Panc1 (cell line): Measurements from ENCODE around the gene ACER2. TPM values are rescaled to one million over a fixed set of nuclear protein-coding genes. Genes with fewer than 3 reads are reported as not detected.

Source experiments
- ATAC-seq: fragments of 200-7000 bp; cut with Tn5 transposase; 2 replicates; pipeline ENCODE4 v1.9.1; 2020; ENCODE audit warnings: mild to moderate bottlenecking, moderate library complexity
- BruUV-seq: library from RNA; stranded (reverse); fragments of 400-500 nt; replicated peaks from 2 replicates; lab custom pipeline; 2021; lab: Mats Ljungman, UMichigan
- CTCF ChIA-PET: fragments of 300-600 bp; sonication (Branson Sonifier 250); formaldehyde crosslinking; loops from one replicate; lab custom pipeline; 2022; ENCODE audit warnings: antibody characterized with exemption; lab: Charles Lee
- POLR2A ChIA-PET: fragments of 300-600 bp; sonication (Branson Sonifier 250); formaldehyde crosslinking; loops from one replicate; lab custom pipeline; 2022; ENCODE audit warnings: antibody characterized with exemption; lab: Charles Lee
- DNase-seq: peaks from one replicate; pipeline ENCODE4 v3.0.0-alpha.2; 2010; ENCODE audit warnings: low read depth, low spot score
- H3K27ac ChIP-seq: 2 replicates; pipeline ENCODE4 v1.5.1; 2011; ENCODE audit warnings: mild to moderate bottlenecking, low read length, inconsistent platforms
- H3K27me3 ChIP-seq: fragments of 200-500 bp; sonication (Bioruptor generic); 2 replicates; pipeline ENCODE4 v1.6.0; 2014; ENCODE audit warnings: low read length, inconsistent platforms; ENCODE audit not compliant: control insufficient read depth, insufficient read depth
- H3K36me3 ChIP-seq: fragments of 200-500 bp; sonication (Bioruptor generic); 2 replicates; pipeline ENCODE4 v1.5.1; 2014; ENCODE audit warnings: inconsistent platforms, mild to moderate bottlenecking, low read length, moderate library complexity; ENCODE audit not compliant: control insufficient read depth, insufficient read depth
- H3K4me1 ChIP-seq: 2 replicates; pipeline ENCODE4 v1.5.1; 2011; ENCODE audit warnings: inconsistent platforms, mild to moderate bottlenecking, low read length, moderate library complexity; ENCODE audit not compliant: control insufficient read depth, insufficient read depth
- H3K4me3 ChIP-seq, 2 experiments: 2 replicates each; pipeline ENCODE4 v1.5.1; 2011 to 2012; ENCODE audit warnings: low read depth in 2 of 2, low read length in 2 of 2, mild to moderate bottlenecking in 2 of 2, inconsistent platforms in 1 of 2, moderate library complexity in 1 of 2
- H3K9me3 ChIP-seq: fragments of 200-500 bp; sonication (Bioruptor generic); 2 replicates; pipeline ENCODE4 v1.5.1; 2014; ENCODE audit warnings: low read depth, mild to moderate bottlenecking, inconsistent platforms, low read length, moderate library complexity; ENCODE audit not compliant: control insufficient read depth, insufficient read depth
- POLR2AphosphoS5 ChIP-seq: IDR thresholded peaks from 2 replicates; pipeline ENCODE4 v1.6.1; 2012; ENCODE audit warnings: mild to moderate bottlenecking, low read depth, low read length, moderate library complexity
- SIN3A ChIP-seq: IDR thresholded peaks from 2 replicates; pipeline ENCODE4 v1.6.1; 2012; ENCODE audit warnings: low read depth, mild to moderate bottlenecking, low read length, moderate library complexity, borderline replicate concordance; ENCODE audit not compliant: insufficient read depth
- TCF7L2 ChIP-seq: IDR thresholded peaks from 2 replicates; pipeline ENCODE4 v1.6.1; 2011; ENCODE audit warnings: mild to moderate bottlenecking, low read depth, low read length, inconsistent platforms
- in situ Hi-C: cut with HindIII; loops from 2 replicates; pipeline ENCODE4 v1.10.0; 2016; ENCODE audit warnings: low sequenced_read_pairs, low pct_unique_long_range_greater_than_20kb
- intact Hi-C: fragments of 100-400 bp; cut with micrococcal nuclease; formaldehyde crosslinking; loops from one replicate; pipeline ENCODE4 v1.10.0; 2022; ENCODE audit not compliant: unreplicated experiment
- total RNA-seq: library from RNA; stranded (reverse); gene quantifications from one replicate; pipeline ENCODE4 v1.2.1, GENCODE V29; 2021; ENCODE audit not compliant: unreplicated experiment
- TF ChIP-seq, protein P1 (sequence below), 2 experiments: IDR thresholded peaks; 2 replicates each; pipeline ENCODE4 v1.6.1; 2011 to 2012; ENCODE audit warnings: low read depth in 2 of 2, control low read depth in 1 of 2, low read length in 1 of 2, mild to moderate bottlenecking in 1 of 2, moderate library complexity in 1 of 2; ENCODE audit not compliant: insufficient read depth in 1 of 2
- TF ChIP-seq, protein P2 (sequence below): fragments of 450-650 bp; IDR thresholded peaks from 2 replicates; pipeline ENCODE4 v1.5.1; 2017; ENCODE audit warnings: mild to moderate bottlenecking

The ACER2 gene
- total RNA-seq, 1 experiment from 2014 or later, result 1.3 TPM

DNA sequence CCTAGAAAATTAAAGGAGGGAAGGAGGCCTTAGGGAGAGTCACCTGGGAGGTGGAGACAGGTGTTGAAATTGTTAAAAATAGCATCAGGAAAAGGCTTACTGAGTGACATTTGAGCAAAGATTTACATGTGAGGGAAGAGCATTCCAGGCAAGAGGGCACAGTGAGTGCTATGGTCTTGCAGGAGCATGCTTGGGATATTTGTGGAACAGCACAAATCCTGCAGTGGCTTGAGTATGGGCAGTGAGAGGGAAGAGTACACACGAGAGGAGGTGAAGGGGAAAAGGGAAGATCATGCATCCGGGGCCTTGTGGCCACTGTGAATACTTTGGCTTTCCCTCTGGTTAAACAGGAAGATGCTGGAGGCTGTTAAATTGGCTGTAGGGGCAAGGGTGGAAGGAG is 36.6 kb downstream of the ACER2 start:
- Histone ChIP-seq H3K4me3 (no peak overlapping the region), H3K27ac (no peak overlapping the region), H3K27me3 (no peaks in the 10 kb centered on the region), H3K9me3 (no peaks in the 10 kb centered on the region), H3K36me3 (no peaks in the 10 kb centered on the region), H3K4me1 (no peaks in the 10 kb centered on the region)
- ATAC-seq (no peak), DNase-seq (no peak)
- TF ChIP-seq POLR2AphosphoS5 (no peak), SIN3A (no peak)
- TF ChIP-seq, protein P1, sequence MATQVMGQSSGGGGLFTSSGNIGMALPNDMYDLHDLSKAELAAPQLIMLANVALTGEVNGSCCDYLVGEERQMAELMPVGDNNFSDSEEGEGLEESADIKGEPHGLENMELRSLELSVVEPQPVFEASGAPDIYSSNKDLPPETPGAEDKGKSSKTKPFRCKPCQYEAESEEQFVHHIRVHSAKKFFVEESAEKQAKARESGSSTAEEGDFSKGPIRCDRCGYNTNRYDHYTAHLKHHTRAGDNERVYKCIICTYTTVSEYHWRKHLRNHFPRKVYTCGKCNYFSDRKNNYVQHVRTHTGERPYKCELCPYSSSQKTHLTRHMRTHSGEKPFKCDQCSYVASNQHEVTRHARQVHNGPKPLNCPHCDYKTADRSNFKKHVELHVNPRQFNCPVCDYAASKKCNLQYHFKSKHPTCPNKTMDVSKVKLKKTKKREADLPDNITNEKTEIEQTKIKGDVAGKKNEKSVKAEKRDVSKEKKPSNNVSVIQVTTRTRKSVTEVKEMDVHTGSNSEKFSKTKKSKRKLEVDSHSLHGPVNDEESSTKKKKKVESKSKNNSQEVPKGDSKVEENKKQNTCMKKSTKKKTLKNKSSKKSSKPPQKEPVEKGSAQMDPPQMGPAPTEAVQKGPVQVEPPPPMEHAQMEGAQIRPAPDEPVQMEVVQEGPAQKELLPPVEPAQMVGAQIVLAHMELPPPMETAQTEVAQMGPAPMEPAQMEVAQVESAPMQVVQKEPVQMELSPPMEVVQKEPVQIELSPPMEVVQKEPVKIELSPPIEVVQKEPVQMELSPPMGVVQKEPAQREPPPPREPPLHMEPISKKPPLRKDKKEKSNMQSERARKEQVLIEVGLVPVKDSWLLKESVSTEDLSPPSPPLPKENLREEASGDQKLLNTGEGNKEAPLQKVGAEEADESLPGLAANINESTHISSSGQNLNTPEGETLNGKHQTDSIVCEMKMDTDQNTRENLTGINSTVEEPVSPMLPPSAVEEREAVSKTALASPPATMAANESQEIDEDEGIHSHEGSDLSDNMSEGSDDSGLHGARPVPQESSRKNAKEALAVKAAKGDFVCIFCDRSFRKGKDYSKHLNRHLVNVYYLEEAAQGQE (IDR thresholded peaks at IDR 0.05; ENCODE audit: insufficient read depth in 1 of 2, low read depth in 2 of 2, low read length in 1 of 2), result no peak
- TF ChIP-seq, protein P2, sequence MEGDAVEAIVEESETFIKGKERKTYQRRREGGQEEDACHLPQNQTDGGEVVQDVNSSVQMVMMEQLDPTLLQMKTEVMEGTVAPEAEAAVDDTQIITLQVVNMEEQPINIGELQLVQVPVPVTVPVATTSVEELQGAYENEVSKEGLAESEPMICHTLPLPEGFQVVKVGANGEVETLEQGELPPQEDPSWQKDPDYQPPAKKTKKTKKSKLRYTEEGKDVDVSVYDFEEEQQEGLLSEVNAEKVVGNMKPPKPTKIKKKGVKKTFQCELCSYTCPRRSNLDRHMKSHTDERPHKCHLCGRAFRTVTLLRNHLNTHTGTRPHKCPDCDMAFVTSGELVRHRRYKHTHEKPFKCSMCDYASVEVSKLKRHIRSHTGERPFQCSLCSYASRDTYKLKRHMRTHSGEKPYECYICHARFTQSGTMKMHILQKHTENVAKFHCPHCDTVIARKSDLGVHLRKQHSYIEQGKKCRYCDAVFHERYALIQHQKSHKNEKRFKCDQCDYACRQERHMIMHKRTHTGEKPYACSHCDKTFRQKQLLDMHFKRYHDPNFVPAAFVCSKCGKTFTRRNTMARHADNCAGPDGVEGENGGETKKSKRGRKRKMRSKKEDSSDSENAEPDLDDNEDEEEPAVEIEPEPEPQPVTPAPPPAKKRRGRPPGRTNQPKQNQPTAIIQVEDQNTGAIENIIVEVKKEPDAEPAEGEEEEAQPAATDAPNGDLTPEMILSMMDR, result no peak
- intact Hi-C loops (no loop called here), in situ Hi-C loops (no loop called here)
- no TSS peak for BruUV-seq
- CTCF ChIA-PET, result no interaction called here
- POLR2A ChIA-PET, result no interaction called here

DNA sequence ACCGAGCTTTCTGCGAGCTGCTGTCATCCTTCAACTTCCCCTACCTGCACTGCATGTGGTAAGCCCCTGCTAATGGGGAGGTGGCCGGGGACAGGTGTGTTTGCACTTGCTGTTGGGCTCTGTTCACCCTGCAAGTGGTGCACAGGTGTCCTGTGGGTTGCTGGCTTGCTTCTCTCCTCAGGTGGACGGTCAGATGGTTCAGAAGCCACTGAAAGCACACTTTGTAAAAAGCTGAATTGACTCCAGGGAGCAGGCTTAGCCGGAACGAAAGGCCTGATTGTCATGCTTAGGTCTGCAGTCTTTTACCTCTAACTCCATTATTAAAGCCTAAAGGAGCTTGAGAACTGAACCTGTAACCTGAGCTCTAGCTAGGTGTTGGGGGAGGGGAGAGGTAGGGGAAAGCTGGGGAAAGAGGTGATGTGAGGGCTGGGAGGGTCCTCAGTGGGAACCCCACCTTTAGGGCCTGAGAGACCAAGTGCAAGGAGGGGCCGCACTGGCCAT is 37.6 kb downstream of the ACER2 start:
- Histone ChIP-seq H3K4me1 (no peaks in the 10 kb centered on the region), H3K4me3 (no peak overlapping the region), H3K27ac (no peak overlapping the region), H3K9me3 (no peaks in the 10 kb centered on the region), H3K36me3 (no peaks in the 10 kb centered on the region), H3K27me3 (no peaks in the 10 kb centered on the region)
- ChIA-PET CTCF (no interaction called here), POLR2A (no interaction called here)
- in situ Hi-C loops, result no loop called here
- TF ChIP-seq POLR2AphosphoS5 (no peak), SIN3A (no peak), TCF7L2 (no peak)
- TF ChIP-seq, protein P1 (IDR thresholded peaks at IDR 0.05; ENCODE audit: insufficient read depth in 1 of 2, low read depth in 2 of 2, low read length in 1 of 2), result no peak
- TF ChIP-seq, protein P2, result no peak
- intact Hi-C loops, result no loop called here
- ATAC-seq (no peak), DNase-seq (no peak)
- BruUV-seq, result no TSS peak
